Kidney tubule cell (primary cell): ENCODE data around the gene LDB3.

ENCODE experiments used
- DNase-seq: peaks from one replicate; pipeline ENCODE4 v3.0.0-alpha.2; 2018; ENCODE audit warnings: low spot score

The LDB3 gene

DNA sequence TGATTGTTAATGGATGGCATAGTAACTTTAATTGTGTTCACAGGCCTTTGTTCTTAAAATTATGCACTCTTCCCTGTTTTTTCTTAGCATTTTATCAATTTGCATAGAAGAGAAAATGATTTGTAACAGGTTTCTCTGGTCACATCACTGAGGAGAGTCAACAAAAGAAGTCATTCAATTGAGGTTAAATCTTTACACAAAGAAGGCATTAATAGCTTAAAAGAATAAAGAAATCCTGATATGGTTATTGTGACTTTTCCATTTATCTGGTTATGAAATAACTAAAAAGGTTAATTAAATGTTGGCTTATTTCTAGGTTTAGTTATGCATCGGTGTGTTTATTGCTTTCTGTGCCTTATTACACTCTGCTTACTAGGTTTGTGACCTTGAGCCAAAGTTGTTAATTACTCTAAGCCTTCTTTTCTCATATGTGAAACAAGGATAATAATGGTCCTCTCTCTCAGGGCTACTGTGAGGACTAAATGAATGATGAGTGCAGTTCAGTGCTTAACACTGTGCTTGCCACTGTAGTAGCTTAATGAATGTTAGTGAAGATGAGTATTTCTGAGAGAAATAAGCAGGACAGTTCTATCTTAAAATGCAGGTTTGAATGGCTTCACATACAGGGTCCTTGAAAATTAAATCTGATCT is 100.2 kb downstream of the LDB3 start:
- no peak for DNase-seq

- no peak for DNase-seq
These were observed 101.7 kb downstream of the LDB3 start for GRCh38 chr10:86769991-86770390.

DNA sequence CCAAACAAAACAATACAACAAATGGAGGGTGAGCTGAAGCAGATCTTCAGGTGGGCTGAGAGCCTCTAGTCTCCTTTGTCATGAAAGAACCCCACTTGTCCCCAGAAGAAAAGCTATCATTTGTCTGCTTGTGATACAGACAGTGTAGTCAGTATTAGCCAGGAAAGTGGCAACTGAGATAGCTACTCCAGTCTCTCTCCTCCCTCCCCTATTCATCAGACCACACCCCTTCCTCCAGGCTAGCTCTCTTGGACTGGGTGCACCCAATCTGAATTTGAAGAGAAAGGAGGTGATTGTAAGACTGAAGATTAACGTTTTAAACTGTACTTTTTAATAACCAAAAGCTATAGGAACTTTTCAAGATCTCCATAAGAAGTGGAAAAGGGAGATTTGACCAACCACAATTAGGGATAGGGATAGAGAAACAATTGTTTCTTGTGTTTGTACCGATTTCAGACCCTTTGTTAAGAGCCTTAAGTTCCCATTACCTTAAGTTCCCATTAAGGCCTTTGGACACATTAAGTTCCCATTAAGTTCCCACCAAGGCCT is 102.2 kb downstream of the LDB3 start:
- DNase-seq, result no peak

DNA sequence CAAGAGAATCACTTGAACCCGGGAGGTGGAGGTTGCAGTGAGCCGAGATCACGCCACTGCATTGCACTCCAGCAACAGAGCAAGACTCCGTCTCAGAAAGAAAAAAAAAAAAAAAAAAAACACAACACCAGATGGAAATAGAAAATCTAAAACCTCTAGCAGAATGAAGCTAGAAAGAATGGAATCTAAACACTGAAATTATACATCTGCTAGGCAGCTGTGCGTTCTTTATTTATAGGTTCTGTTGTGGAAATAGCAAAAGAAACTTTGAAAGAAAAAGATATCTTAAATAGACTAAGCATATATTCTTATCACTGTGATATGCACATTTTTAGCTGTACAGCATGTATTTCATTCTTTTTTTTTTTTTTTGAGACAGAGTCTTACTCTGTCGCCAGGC is 105.2 kb downstream of the LDB3 start:
- no peak for DNase-seq

GRCh38 chr10:86775056-86775869 is 107.0 kb downstream of the LDB3 start:
- peak; percentile 51 for DNase-seq

DNA sequence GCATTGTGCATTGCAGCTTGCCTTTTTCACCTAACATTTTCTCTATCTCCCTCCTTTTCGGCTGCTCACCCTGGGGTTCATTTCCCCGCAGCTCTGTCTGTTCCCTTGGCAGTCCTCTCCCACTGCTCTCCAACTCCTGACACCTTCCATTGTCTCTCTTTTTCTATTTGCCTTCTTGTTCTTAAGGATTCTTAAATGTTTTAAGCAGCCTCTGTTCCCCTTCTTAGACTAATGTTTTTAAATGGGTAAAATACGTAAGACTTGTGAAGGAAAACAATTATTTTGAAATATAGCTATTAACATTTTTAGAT is 107.5 kb downstream of the LDB3 start:
- no peak for DNase-seq

- no peak for DNase-seq
These were observed 111.1 kb downstream of the LDB3 start for GRCh38 chr10:86779220-86780017.

GRCh38 chr10:86782701-86783418 is 114.5 kb downstream of the LDB3 start:
- DNase-seq, result no peak

DNA sequence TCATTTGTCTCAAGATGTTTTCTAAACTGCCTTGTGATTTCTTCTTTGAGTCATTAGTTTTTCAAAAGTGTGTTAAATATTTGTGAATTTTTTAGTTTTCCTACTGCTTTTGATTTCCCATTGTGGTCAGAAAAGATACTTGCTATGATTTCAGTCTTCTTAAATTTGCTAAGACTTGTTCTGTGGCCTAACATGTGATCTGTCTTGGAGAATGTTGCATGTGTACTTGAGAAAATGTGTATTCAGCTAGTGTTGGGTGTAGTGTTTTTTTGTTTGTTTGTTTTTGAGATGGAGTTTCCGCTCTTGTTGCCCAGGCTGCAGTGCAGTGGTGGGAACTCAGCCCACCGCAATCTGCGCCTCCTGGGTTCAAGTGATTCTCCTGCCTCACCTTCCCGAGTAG is 116.7 kb downstream of the LDB3 start:
- DNase-seq, result no peak
